HG03442 (cell line): ENCODE results near the gene OSBPL2.

Source experiments
- ATAC-seq: cut with Tn5 transposase; IDR thresholded peaks from one replicate; pipeline ENCODE4 v1.9.1; 2021; ENCODE audit warnings: mild to moderate bottlenecking, moderate library complexity; ENCODE audit not compliant: unreplicated experiment

Gene OSBPL2

GRCh38 chr20:62237801-62238568 is at the start of gene OSBPL2:
OSBPL2 (plus strand) TSS chr20:62238521; CDS start chr20:62256185, 17,664 bp downstream.
- ATAC-seq: peak; percentile 96

GRCh38 chr20:62190639-62191411 is 47.5 kb upstream of the OSBPL2 start:
- no peak for ATAC-seq

GRCh38 chr20:62191781-62192559 is 46.4 kb upstream of the OSBPL2 start:
- no peak for ATAC-seq

GRCh38 chr20:62192635-62193034 is 45.7 kb upstream of the OSBPL2 start:
- ATAC-seq: no peak

- no peak for ATAC-seq
These were observed 45.0 kb upstream of the OSBPL2 start for GRCh38 chr20:62193079-62194025.

- no peak for ATAC-seq
These were observed 43.3 kb upstream of the OSBPL2 start for GRCh38 chr20:62195075-62195405.

GRCh38 chr20:62195736-62196135 is 42.6 kb upstream of the OSBPL2 start:
- ATAC-seq: no peak

GRCh38 chr20:62196286-62196685 is 42.0 kb upstream of the OSBPL2 start:
- no peak for ATAC-seq

GRCh38 chr20:62197311-62197710 is 41.0 kb upstream of the OSBPL2 start:
- no peak for ATAC-seq

GRCh38 chr20:62197801-62198200 is 40.5 kb upstream of the OSBPL2 start:
- no peak for ATAC-seq

- ATAC-seq: no peak
These were observed 39.8 kb upstream of the OSBPL2 start for GRCh38 chr20:62198496-62198895.

- no peak for ATAC-seq
These were observed 39.4 kb upstream of the OSBPL2 start for GRCh38 chr20:62198931-62199330.

GRCh38 chr20:62200491-62201172 is 37.7 kb upstream of the OSBPL2 start:
- no peak for ATAC-seq

GRCh38 chr20:62201173-62202082 is 36.9 kb upstream of the OSBPL2 start:
- ATAC-seq: no peak

GRCh38 chr20:62202083-62202395 is 36.3 kb upstream of the OSBPL2 start:
- no peak for ATAC-seq

- ATAC-seq: no peak
These were observed 35.5 kb upstream of the OSBPL2 start for GRCh38 chr20:62202676-62203377.

GRCh38 chr20:62203378-62204030 is 34.8 kb upstream of the OSBPL2 start:
- no peak for ATAC-seq
